ENCODE measurements around the gene RAPGEF3.

The RAPGEF3 gene

GRCh38 chr12:47797441-47797840 lies 38.8 kb upstream of the RAPGEF3 start:
- Mint-ChIP-seq H3K36me3 (ENCODE audit: low read depth) (peaks cover 94% of the 10 kb centered on the region), H3K27ac (peak overlapping the region; percentile 87), H3K9me3 (no peaks in the 10 kb centered on the region), H3K4me3 (no peak overlapping the region), H3K27me3 (no peaks in the 10 kb centered on the region), H3K4me1 (ENCODE audit: low read depth) (peaks cover 37% of the 10 kb centered on the region)
- DNase-seq, result no peak

GRCh38 chr12:47795814-47796411 lies 37.2 kb upstream of the RAPGEF3 start:
- no peak overlapping the region for H3K4me3 Mint-ChIP-seq
- no peaks in the 10 kb centered on the region for H3K9me3 Mint-ChIP-seq
- peaks cover 94% of the 10 kb centered on the region for H3K36me3 Mint-ChIP-seq (ENCODE audit: low read depth)
- peak overlapping the region; percentile 52 for H3K27ac Mint-ChIP-seq
- no peaks in the 10 kb centered on the region for H3K27me3 Mint-ChIP-seq
- peaks cover 22% of the 10 kb centered on the region for H3K4me1 Mint-ChIP-seq (ENCODE audit: low read depth)
- DNase-seq, result no peak

GRCh38 chr12:47795121-47795813 lies 36.6 kb upstream of the RAPGEF3 start:
- Mint-ChIP-seq H3K27ac (peak overlapping the region; percentile 52), H3K4me3 (no peak overlapping the region), H3K27me3 (no peaks in the 10 kb centered on the region), H3K36me3 (ENCODE audit: low read depth) (peaks cover 94% of the 10 kb centered on the region), H3K9me3 (no peaks in the 10 kb centered on the region), H3K4me1 (ENCODE audit: low read depth) (peaks cover 17% of the 10 kb centered on the region)
- DNase-seq, result no peak

GRCh38 chr12:47794679-47795078 lies 36.0 kb upstream of the RAPGEF3 start:
- Mint-ChIP-seq H3K27ac (peak overlapping the region; percentile 50), H3K4me1 (ENCODE audit: low read depth) (peaks cover 15% of the 10 kb centered on the region), H3K9me3 (no peaks in the 10 kb centered on the region), H3K36me3 (ENCODE audit: low read depth) (peaks cover 92% of the 10 kb centered on the region), H3K27me3 (no peaks in the 10 kb centered on the region), H3K4me3 (no peak overlapping the region)
- DNase-seq, result no peak

- peaks cover 95% of the 10 kb centered on the region for H3K36me3 Mint-ChIP-seq (ENCODE audit: low read depth)
- peaks cover 5% of the 10 kb centered on the region for H3K4me1 Mint-ChIP-seq (ENCODE audit: low read depth)
- DNase-seq, result no peak
- H3K9me3 Mint-ChIP-seq, result no peaks in the 10 kb centered on the region
- no peaks in the 10 kb centered on the region for H3K27me3 Mint-ChIP-seq
- H3K27ac Mint-ChIP-seq, result peak overlapping the region; percentile 82
- H3K4me3 Mint-ChIP-seq, result no peak overlapping the region
These were observed 34.5 kb upstream of the RAPGEF3 start for GRCh38 chr12:47793015-47793681.

- Mint-ChIP-seq H3K4me3 (no peak overlapping the region), H3K4me1 (ENCODE audit: low read depth) (peaks cover 14% of the 10 kb centered on the region), H3K9me3 (no peaks in the 10 kb centered on the region), H3K27ac (peak overlapping the region; percentile 82), H3K36me3 (ENCODE audit: low read depth) (peaks cover 95% of the 10 kb centered on the region), H3K27me3 (no peaks in the 10 kb centered on the region)
- no peak for DNase-seq
These were observed 33.2 kb upstream of the RAPGEF3 start for GRCh38 chr12:47791874-47792273.

GRCh38 chr12:47791351-47791746 lies 32.7 kb upstream of the RAPGEF3 start:
- peak overlapping the region; percentile 57 for H3K27ac Mint-ChIP-seq

GRCh38 chr12:47790676-47791350 lies 32.1 kb upstream of the RAPGEF3 start:
- no peak for DNase-seq
- peak overlapping the region; percentile 57 for H3K27ac Mint-ChIP-seq
- H3K36me3 Mint-ChIP-seq (ENCODE audit: low read depth), result peaks cover 96% of the 10 kb centered on the region
- H3K4me3 Mint-ChIP-seq, result no peak overlapping the region
- H3K27me3 Mint-ChIP-seq, result no peaks in the 10 kb centered on the region
- H3K9me3 Mint-ChIP-seq, result no peaks in the 10 kb centered on the region
- H3K4me1 Mint-ChIP-seq (ENCODE audit: low read depth), result peaks cover 24% of the 10 kb centered on the region

More at GRCh38 chr12:47791351-47791746, 32.7 kb upstream of the RAPGEF3 start:
- Mint-ChIP-seq H3K9me3 (no peaks in the 10 kb centered on the region), H3K27me3 (no peaks in the 10 kb centered on the region), H3K4me1 (ENCODE audit: low read depth) (peaks cover 19% of the 10 kb centered on the region), H3K36me3 (ENCODE audit: low read depth) (peaks cover 95% of the 10 kb centered on the region), H3K4me3 (no peak overlapping the region)
- DNase-seq, result no peak

GRCh38 chr12:47789712-47790489 lies 31.2 kb upstream of the RAPGEF3 start:
- Mint-ChIP-seq H3K9me3 (no peaks in the 10 kb centered on the region), H3K4me3 (no peak overlapping the region), H3K36me3 (ENCODE audit: low read depth) (peaks cover 96% of the 10 kb centered on the region), H3K27me3 (no peaks in the 10 kb centered on the region), H3K27ac (peak overlapping the region; percentile 94), H3K4me1 (ENCODE audit: low read depth) (peaks cover 28% of the 10 kb centered on the region)
- no peak for DNase-seq

GRCh38 chr12:47789141-47789540 lies 30.5 kb upstream of the RAPGEF3 start:
- H3K27me3 Mint-ChIP-seq, result no peaks in the 10 kb centered on the region
- DNase-seq, result no peak
- H3K4me1 Mint-ChIP-seq (ENCODE audit: low read depth), result peaks cover 28% of the 10 kb centered on the region
- H3K27ac Mint-ChIP-seq, result peak overlapping the region; percentile 94
- H3K4me3 Mint-ChIP-seq, result no peak overlapping the region
- H3K36me3 Mint-ChIP-seq (ENCODE audit: low read depth), result peaks cover 96% of the 10 kb centered on the region
- no peaks in the 10 kb centered on the region for H3K9me3 Mint-ChIP-seq

GRCh38 chr12:47787596-47788319 lies 29.1 kb upstream of the RAPGEF3 start:
- H3K4me1 Mint-ChIP-seq (ENCODE audit: low read depth), result peaks cover 30% of the 10 kb centered on the region
- peaks cover 97% of the 10 kb centered on the region for H3K36me3 Mint-ChIP-seq (ENCODE audit: low read depth)
- peak overlapping the region; percentile 94 for H3K27ac Mint-ChIP-seq
- DNase-seq, result no peak
- H3K27me3 Mint-ChIP-seq, result no peaks in the 10 kb centered on the region
- no peaks in the 10 kb centered on the region for H3K9me3 Mint-ChIP-seq
- H3K4me3 Mint-ChIP-seq, result no peak overlapping the region

GRCh38 chr12:47786662-47787280 lies 28.1 kb upstream of the RAPGEF3 start:
- no peaks in the 10 kb centered on the region for H3K27me3 Mint-ChIP-seq
- no peak overlapping the region for H3K4me3 Mint-ChIP-seq
- peaks cover 96% of the 10 kb centered on the region for H3K36me3 Mint-ChIP-seq (ENCODE audit: low read depth)
- peak overlapping the region; percentile 94 for H3K27ac Mint-ChIP-seq
- DNase-seq, result no peak
- H3K4me1 Mint-ChIP-seq (ENCODE audit: low read depth), result peaks cover 32% of the 10 kb centered on the region
- no peaks in the 10 kb centered on the region for H3K9me3 Mint-ChIP-seq

- Mint-ChIP-seq H3K36me3 (ENCODE audit: low read depth) (peaks cover 96% of the 10 kb centered on the region), H3K4me1 (ENCODE audit: low read depth) (peaks cover 32% of the 10 kb centered on the region), H3K9me3 (no peaks in the 10 kb centered on the region), H3K27ac (peak overlapping the region; percentile 94), H3K4me3 (no peak overlapping the region), H3K27me3 (no peaks in the 10 kb centered on the region)
- no peak for DNase-seq
These were observed 27.4 kb upstream of the RAPGEF3 start for GRCh38 chr12:47785887-47786661.

Data from activated T-cell treated with anti-CD3 and anti-CD28 coated beads, Interleukin-2, amount 50 U/mL, for 24 hours (primary cell).